ENCODE results near the gene ROR1. TPM values are rescaled to one million over a fixed set of nuclear protein-coding genes. Genes with fewer than 3 reads are reported as not detected.

Gene ROR1
- total and polyA plus RNA-seq, 2 donors (not counting 1 experiment from before 2014, with no cell fraction given) = 14.5 to 16.5 TPM

DNA sequence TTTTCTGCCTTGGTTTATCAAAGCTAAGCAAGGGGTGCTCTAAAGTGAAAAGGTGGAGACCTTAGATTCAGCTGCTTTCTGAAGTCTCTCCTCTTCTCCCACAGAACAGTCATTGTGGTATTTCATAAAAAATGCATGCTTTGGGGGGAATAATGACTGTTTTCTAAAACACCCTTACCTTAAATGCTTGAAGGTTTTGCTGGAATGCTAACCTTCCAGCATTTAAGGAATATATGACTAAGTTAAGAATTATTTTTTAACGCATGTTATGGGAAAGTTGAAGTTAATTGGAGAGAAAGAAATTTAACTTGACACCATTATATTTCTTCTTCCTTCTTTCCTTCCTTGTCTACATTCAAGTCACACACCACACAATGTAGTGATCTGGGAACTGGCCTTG lies 162.5 kb downstream of the ROR1 start:
- H4K20me1 ChIP-seq (ENCODE audit: control insufficient read depth, extremely low read depth, insufficient read depth, low read length) = no peaks in the 10 kb centered on the region
- H2AFZ ChIP-seq (ENCODE audit: low read length) = no peak overlapping the region
- TF ChIP-seq, protein P1, sequence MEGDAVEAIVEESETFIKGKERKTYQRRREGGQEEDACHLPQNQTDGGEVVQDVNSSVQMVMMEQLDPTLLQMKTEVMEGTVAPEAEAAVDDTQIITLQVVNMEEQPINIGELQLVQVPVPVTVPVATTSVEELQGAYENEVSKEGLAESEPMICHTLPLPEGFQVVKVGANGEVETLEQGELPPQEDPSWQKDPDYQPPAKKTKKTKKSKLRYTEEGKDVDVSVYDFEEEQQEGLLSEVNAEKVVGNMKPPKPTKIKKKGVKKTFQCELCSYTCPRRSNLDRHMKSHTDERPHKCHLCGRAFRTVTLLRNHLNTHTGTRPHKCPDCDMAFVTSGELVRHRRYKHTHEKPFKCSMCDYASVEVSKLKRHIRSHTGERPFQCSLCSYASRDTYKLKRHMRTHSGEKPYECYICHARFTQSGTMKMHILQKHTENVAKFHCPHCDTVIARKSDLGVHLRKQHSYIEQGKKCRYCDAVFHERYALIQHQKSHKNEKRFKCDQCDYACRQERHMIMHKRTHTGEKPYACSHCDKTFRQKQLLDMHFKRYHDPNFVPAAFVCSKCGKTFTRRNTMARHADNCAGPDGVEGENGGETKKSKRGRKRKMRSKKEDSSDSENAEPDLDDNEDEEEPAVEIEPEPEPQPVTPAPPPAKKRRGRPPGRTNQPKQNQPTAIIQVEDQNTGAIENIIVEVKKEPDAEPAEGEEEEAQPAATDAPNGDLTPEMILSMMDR (conservative IDR thresholded peaks at IDR 0.05 in 1 of 2, IDR thresholded peaks at IDR 0.05 in 1 of 2; ENCODE audit: low read depth in 1 of 2, low read length in 2 of 2) = no peak
- TF ChIP-seq EZH2 (IDR thresholded peaks at IDR 0.05; ENCODE audit: low read length, missing control alignments) = no peak
- no peaks in the 10 kb centered on the region for H3K79me2 ChIP-seq (ENCODE audit: control insufficient read depth, insufficient read depth, low read length)
- no peaks in the 10 kb centered on the region for H3K36me3 ChIP-seq (ENCODE audit: control insufficient read depth, insufficient read depth, low read length)
- no peak overlapping the region for H3K4me2 ChIP-seq (ENCODE audit: extremely low read depth, insufficient read depth, low read length)
- H3K27me3 ChIP-seq (ENCODE audit: control insufficient read depth, insufficient read depth, low read length) = no peaks in the 10 kb centered on the region
- H3K27ac ChIP-seq (ENCODE audit: insufficient read depth, low read length) = no peak overlapping the region
- H3K4me1 ChIP-seq (ENCODE audit: control insufficient read depth, extremely low read depth, insufficient read depth, low read length) = no peaks in the 10 kb centered on the region
- peak in 1 of 2 donors; percentile 69 for DNase-seq (ENCODE audit: low read depth in 2 of 2)
- no peak overlapping the region for H3K4me3 ChIP-seq (replicated peaks in 1 of 4; ENCODE audit: control extremely low read depth in 1 of 4, insufficient read depth in 1 of 4, low read depth in 3 of 4, low read length in 4 of 4)
- H3K9ac ChIP-seq (ENCODE audit: insufficient read depth, low read length) = no peak overlapping the region
- H3K9me3 ChIP-seq (ENCODE audit: control insufficient read depth, insufficient read depth, low read depth, low read length) = no peaks in the 10 kb centered on the region

DNA sequence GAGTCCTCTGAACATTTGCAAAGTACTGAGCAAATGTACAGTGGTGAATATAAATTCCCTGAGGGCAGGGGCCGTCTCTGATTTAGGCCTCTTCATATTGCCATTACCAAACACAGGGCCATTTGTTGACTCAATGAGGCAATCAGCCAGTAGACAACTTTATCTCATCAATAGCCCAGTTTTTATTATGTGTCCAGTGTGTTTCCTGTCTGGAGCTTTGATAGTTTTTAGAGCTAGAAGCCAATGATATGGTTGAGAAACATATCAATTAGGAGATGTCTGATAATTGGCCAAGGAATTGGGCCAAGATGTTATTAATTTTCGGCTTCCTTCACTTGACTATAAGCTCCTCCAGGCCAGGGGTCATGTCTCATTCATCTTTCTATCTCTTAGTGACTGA lies 163.0 kb downstream of the ROR1 start:
- H3K9me3 ChIP-seq (ENCODE audit: control insufficient read depth, insufficient read depth, low read depth, low read length) = no peaks in the 10 kb centered on the region
- no peak overlapping the region for H3K9ac ChIP-seq (ENCODE audit: insufficient read depth, low read length)
- H3K4me2 ChIP-seq (ENCODE audit: extremely low read depth, insufficient read depth, low read length) = no peak overlapping the region
- H2AFZ ChIP-seq (ENCODE audit: low read length) = no peak overlapping the region
- H4K20me1 ChIP-seq (ENCODE audit: control insufficient read depth, extremely low read depth, insufficient read depth, low read length) = no peaks in the 10 kb centered on the region
- DNase-seq (ENCODE audit: low read depth in 2 of 2) = no peak
- H3K27me3 ChIP-seq (ENCODE audit: control insufficient read depth, insufficient read depth, low read length) = no peaks in the 10 kb centered on the region
- no peaks in the 10 kb centered on the region for H3K79me2 ChIP-seq (ENCODE audit: control insufficient read depth, insufficient read depth, low read length)
- H3K27ac ChIP-seq (ENCODE audit: insufficient read depth, low read length) = no peak overlapping the region
- H3K4me3 ChIP-seq (replicated peaks in 1 of 4; ENCODE audit: control extremely low read depth in 1 of 4, insufficient read depth in 1 of 4, low read depth in 3 of 4, low read length in 4 of 4) = no peak overlapping the region
- H3K4me1 ChIP-seq (ENCODE audit: control insufficient read depth, extremely low read depth, insufficient read depth, low read length) = no peaks in the 10 kb centered on the region
- no peaks in the 10 kb centered on the region for H3K36me3 ChIP-seq (ENCODE audit: control insufficient read depth, insufficient read depth, low read length)
- TF ChIP-seq, protein P1 (conservative IDR thresholded peaks at IDR 0.05 in 1 of 2, IDR thresholded peaks at IDR 0.05 in 1 of 2; ENCODE audit: low read depth in 1 of 2, low read length in 2 of 2) = no peak
- TF ChIP-seq EZH2 (IDR thresholded peaks at IDR 0.05; ENCODE audit: low read length, missing control alignments) = no peak

DNA sequence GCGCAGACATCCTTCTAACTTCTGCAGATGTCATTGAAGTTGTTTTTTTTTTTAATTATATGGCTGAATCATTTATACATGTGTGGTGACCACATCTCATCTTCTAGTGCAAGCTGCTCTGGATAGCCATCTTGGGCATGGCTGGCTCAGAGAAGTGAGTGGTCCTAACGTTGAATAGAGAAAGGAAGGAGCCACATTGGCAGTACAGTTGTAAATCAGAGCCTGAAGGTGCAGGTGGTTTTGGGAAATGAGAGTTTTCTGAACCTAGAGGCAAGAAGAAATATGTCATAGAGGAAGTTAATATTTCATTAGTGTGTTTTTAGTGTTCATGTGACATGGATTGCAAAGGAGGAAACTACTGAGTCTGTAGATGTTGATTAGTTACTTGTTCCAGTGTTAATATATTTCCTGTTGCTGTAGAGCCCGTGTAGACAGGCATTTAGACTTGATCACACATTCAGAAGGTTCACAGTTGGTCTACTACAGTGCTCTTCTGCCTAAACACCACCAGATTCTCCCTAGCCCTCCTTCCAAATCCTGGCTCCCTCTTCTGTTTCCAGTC lies 163.7 kb downstream of the ROR1 start:
- H3K9ac ChIP-seq (ENCODE audit: insufficient read depth, low read length) = no peak overlapping the region
- no peaks in the 10 kb centered on the region for H4K20me1 ChIP-seq (ENCODE audit: control insufficient read depth, extremely low read depth, insufficient read depth, low read length)
- no peaks in the 10 kb centered on the region for H3K79me2 ChIP-seq (ENCODE audit: control insufficient read depth, insufficient read depth, low read length)
- TF ChIP-seq EZH2 (IDR thresholded peaks at IDR 0.05; ENCODE audit: low read length, missing control alignments) = no peak
- TF ChIP-seq, protein P1 (conservative IDR thresholded peaks at IDR 0.05 in 1 of 2, IDR thresholded peaks at IDR 0.05 in 1 of 2; ENCODE audit: low read depth in 1 of 2, low read length in 2 of 2) = no peak
- no peaks in the 10 kb centered on the region for H3K9me3 ChIP-seq (ENCODE audit: control insufficient read depth, insufficient read depth, low read depth, low read length)
- H3K4me3 ChIP-seq (replicated peaks in 1 of 4; ENCODE audit: control extremely low read depth in 1 of 4, insufficient read depth in 1 of 4, low read depth in 3 of 4, low read length in 4 of 4) = no peak overlapping the region
- no peaks in the 10 kb centered on the region for H3K4me1 ChIP-seq (ENCODE audit: control insufficient read depth, extremely low read depth, insufficient read depth, low read length)
- H3K27me3 ChIP-seq (ENCODE audit: control insufficient read depth, insufficient read depth, low read length) = no peaks in the 10 kb centered on the region
- H3K36me3 ChIP-seq (ENCODE audit: control insufficient read depth, insufficient read depth, low read length) = no peaks in the 10 kb centered on the region
- H3K27ac ChIP-seq (ENCODE audit: insufficient read depth, low read length) = no peak overlapping the region
- DNase-seq (ENCODE audit: low read depth in 2 of 2) = no peak
- H2AFZ ChIP-seq (ENCODE audit: low read length) = no peak overlapping the region
- no peak overlapping the region for H3K4me2 ChIP-seq (ENCODE audit: extremely low read depth, insufficient read depth, low read length)
